ENCODE measurements around the gene CPA2. TPM values are rescaled to one million over a fixed set of nuclear protein-coding genes. Genes with fewer than 3 reads are reported as not detected.
A peak's percentile ranks its signal among the peaks of the same experiment; 100 is the strongest.

CPA2 gene
- total and polyA plus RNA-seq, 2 of the 4 experiments (the other 2 are of a cell fraction) = 0.05 TPM; not detected in 1

- DNase-seq (no peak), ATAC-seq (ENCODE audit: low read depth) (no peak)
- in situ Hi-C loops (cut with MboI; ENCODE audit: low sequenced_read_pairs) = no loop called here
- dilution Hi-C loops (cut with HindIII; ENCODE audit: low sequenced_read_pairs, unreplicated experiment) = no loop called here
- H3K9me3 ChIP-seq (ENCODE audit: control insufficient read depth, insufficient read depth, low read length) = no peaks in the 10 kb centered on the region
- no peak overlapping the region for H3K4ac ChIP-seq (ENCODE audit: low read depth, low read length)
- no peak overlapping the region for H2AK9ac ChIP-seq (replicated peaks; ENCODE audit: low read depth, low read length, poor library complexity)
- no peaks in the 10 kb centered on the region for H3K27me3 ChIP-seq (ENCODE audit: control insufficient read depth, insufficient read depth, low read length)
- ChIA-PET CTCF (no interaction called here), POLR2A (ENCODE audit: unreplicated experiment) (no interaction called here)
- no peaks in the 10 kb centered on the region for H3K36me3 ChIP-seq (ENCODE audit: control insufficient read depth, insufficient read depth, low read length)
- intact Hi-C loops (cut with micrococcal nuclease) = no loop called here
- H2BK20ac ChIP-seq (ENCODE audit: low read depth, low read length) = peak overlapping the region; percentile 14; the same call in 1 of the 2 replicates
- no peak overlapping the region for H3K14ac ChIP-seq (replicated peaks; ENCODE audit: low read depth, low read length)
- H4K8ac ChIP-seq (ENCODE audit: low read depth in 2 of 2, low read length in 2 of 2) = no peak overlapping the region
- peaks cover 7% of the 10 kb centered on the region for H3K4me1 ChIP-seq (ENCODE audit: control insufficient read depth, insufficient read depth, low read length)
- H3K79me1 ChIP-seq (ENCODE audit: low read depth in 1 of 2, low read length in 2 of 2) = 0 out of 4 replicates have a peak, but pooled peaks cover 0 to 4% of the 10 kb centered on the region in 2 experiments
- H2BK5ac ChIP-seq (ENCODE audit: low read depth, low read length, poor library complexity, severe bottlenecking) = no peak overlapping the region
- TF ChIP-seq NFE2L2 (IDR thresholded peaks at IDR 0.05; ENCODE audit: low read depth, low read length) (no peak), CEBPB (IDR thresholded peaks at IDR 0.05; ENCODE audit: low read depth, low read length) (no peak), BHLHE40 (IDR thresholded peaks at IDR 0.05; ENCODE audit: low read depth, low read length) (no peak), CHD1 (IDR thresholded peaks at IDR 0.05; ENCODE audit: low read depth, low read length) (no peak), ELK1 (IDR thresholded peaks at IDR 0.05; ENCODE audit: borderline replicate concordance, low read depth, low read length) (no peak), CTCF (conservative IDR thresholded peaks at IDR 0.05; ENCODE audit: low read depth, low read length) (no peak), SMC3 (IDR thresholded peaks at IDR 0.05; ENCODE audit: low read depth, low read length) (no peak), RAD21 (IDR thresholded peaks at IDR 0.05; ENCODE audit: low read length) (no peak), MXI1 (IDR thresholded peaks at IDR 0.05; ENCODE audit: borderline replicate concordance, low read depth, low read length) (no peak), MAFK (IDR thresholded peaks at IDR 0.05; ENCODE audit: low read depth, low read length) (no peak), POLR2A (IDR thresholded peaks at IDR 0.05; ENCODE audit: low read depth, low read length) (no peak), MAZ (IDR thresholded peaks at IDR 0.05; ENCODE audit: borderline replicate concordance, low read depth, low read length) (no peak), FOS (IDR thresholded peaks at IDR 0.05; ENCODE audit: low read depth, low read length) (no peak)
- 100% methylated on average over 2 of the region's 4 CpGs; no CpG with 5 or more reads in 1 of the 2 experiments for WGBS, 2 experiments (ENCODE audit: extremely low coverage in 2 of 2, insufficient read length in 1 of 2)
- H3K27ac ChIP-seq (ENCODE audit: insufficient read depth, low read length) = no peak overlapping the region
- no peak overlapping the region for H2AFZ ChIP-seq (replicated peaks; ENCODE audit: low read length, poor library complexity)
- H3K4me2 ChIP-seq (ENCODE audit: low read depth, low read length) = no peak overlapping the region
- H4K5ac ChIP-seq (ENCODE audit: low read depth, low read length) = no peak overlapping the region
- H3K9ac ChIP-seq (ENCODE audit: low read depth, low read length) = no peak overlapping the region
- no peaks in the 10 kb centered on the region for H4K20me1 ChIP-seq (ENCODE audit: insufficient read depth, low read length)
- H2BK120ac ChIP-seq (ENCODE audit: low read depth, low read length) = no peak overlapping the region
- no peak overlapping the region for H4K91ac ChIP-seq (ENCODE audit: insufficient read depth, low read depth, low read length)
- no peak overlapping the region for H3K18ac ChIP-seq (ENCODE audit: low read depth, low read length)
- BruUV-seq (replicated peaks) = no TSS peak
- H3K56ac ChIP-seq (ENCODE audit: extremely low read depth, insufficient read depth, low read length) = no peak overlapping the region
- H2AK5ac ChIP-seq (ENCODE audit: low read depth, low read length) = 0 out of 2 replicates have a peak overlapping the region, but pooled peaks have one; percentile 4
- H3K23ac ChIP-seq (ENCODE audit: low read depth, low read length) = no peak overlapping the region
- H3K4me3 ChIP-seq (ENCODE audit: insufficient read depth, low read depth, low read length) = no peak overlapping the region
- H3K9me1 ChIP-seq (ENCODE audit: insufficient read depth, low read length) = peaks cover 14% of the 10 kb centered on the region
- no peak overlapping the region for H2BK15ac ChIP-seq (ENCODE audit: low read depth, low read length)
These were observed 21.5 kb downstream of the CPA2 start for GRCh38 chr7:130288168-130288567.
